Left lung (tissue), 10 donors: ENCODE data around the gene SUSD5. TPM values are rescaled to one million over a fixed set of nuclear protein-coding genes. Genes with fewer than 3 reads are reported as not detected.

Experiments
- ATAC-seq: fragments of 200-7000 bp; cut with Tn5 transposase; one replicate; pipeline ENCODE4 v1.9.1; 2020; ENCODE audit warnings: moderate library complexity
- DNase-seq, 4 donors: peaks; one replicate each; pipeline ENCODE4 v3.0.0-alpha.2; 2013 to 2020
- H3K27ac ChIP-seq, 2 donors: fragments of 200-600 bp; sonication (generic) in 1 of 2; one replicate each; pipeline versions ENCODE4 v1.5.0 to v1.8.0; 2020 to 2021
- H3K27me3 ChIP-seq, 2 donors: fragments of 200-600 bp; sonication (generic) in 1 of 2; one replicate each; pipeline versions ENCODE4 v1.5.0 to v1.8.0; 2020 to 2021
- H3K36me3 ChIP-seq, 2 donors: fragments of 200-600 bp; sonication (generic) in 1 of 2; one replicate each; pipeline versions ENCODE4 v1.5.0 to v1.8.0; 2020 to 2021
- H3K4me1 ChIP-seq, 2 donors: fragments of 200-600 bp; one replicate each; pipeline ENCODE4 v1.8.0; 2021
- H3K4me3 ChIP-seq, 2 donors: fragments of 200-600 bp; sonication (generic) in 1 of 2; one replicate each; pipeline versions ENCODE4 v1.5.0 to v1.8.0; 2020 to 2021; ENCODE audit warnings: mild to moderate bottlenecking in 1 of 2
- H3K9me3 ChIP-seq, 2 donors: fragments of 200-600 bp; sonication (generic) in 1 of 2; one replicate each; pipeline versions ENCODE4 v1.5.0 to v1.8.0; 2020 to 2021
- CTCF ChIP-seq, 2 donors: fragments of 200-600 bp; sonication (generic) in 1 of 2; IDR thresholded peaks; one replicate each; pipeline versions ENCODE4 v1.5.0 to v1.8.0; 2021; ENCODE audit warnings: antibody characterized with exemption in 2 of 2
- intact Hi-C, 2 donors: fragments of 100-400 bp; cut with DNase I; formaldehyde crosslinking; loops; one replicate each; pipeline versions ENCODE4 v1.11.2 to v1.14.2; 2022
- polyA plus RNA-seq, 6 donors: library from polyadenylated mRNA; unstranded; fragments of 120-200 nt; gene quantifications; one replicate each; pipeline ENCODE4 v1.2.1, GENCODE V29; 2013; ENCODE audit not compliant: insufficient read length in 6 of 6
- total RNA-seq, 2 donors: library from RNA; stranded (reverse); fragmentation: NEBNext Ultra II Directional; extraction: Animal tissue kit (Norgen Biotek cat#: 25700); gene quantifications; one replicate each; pipeline ENCODE4 v1.2.1, GENCODE V29; 2021
- donor health status: DM: no; HTN: yes; CAD: no.
- donor health status: DM: no; HTN: no; CAD: no.

SUSD5 gene
- total and polyA plus RNA-seq, 8 donors: 1.3 to 4.3 (median 3.0) TPM

- intact Hi-C loops: no loop called here
- ATAC-seq: no peak
Measured at GRCh38 chr3:33233884-33234283, 15.3 kb upstream of the SUSD5 start.

GRCh38 chr3:33231756-33232465 is 13.3 kb upstream of the SUSD5 start:
- intact Hi-C loops: no loop called here
- Histone ChIP-seq H3K4me1 (peaks cover 0 to 5% of the 10 kb centered on the region in 2 donors), H3K9me3 (no peaks in the 10 kb centered on the region), H3K36me3 (no peaks in the 10 kb centered on the region), H3K27me3 (no peaks in the 10 kb centered on the region), H3K27ac (no peak overlapping the region), H3K4me3 (no peak overlapping the region)
- peak; percentile 89 for ATAC-seq
- DNase-seq: no peak
- no peak for TF ChIP-seq CTCF (IDR thresholded peaks at IDR 0.05)

More at GRCh38 chr3:33233884-33234283, 15.3 kb upstream of the SUSD5 start:
- Histone ChIP-seq H3K27me3 (no peaks in the 10 kb centered on the region), H3K9me3 (no peaks in the 10 kb centered on the region), H3K36me3 (no peaks in the 10 kb centered on the region), H3K4me1 (peaks cover 0 to 5% of the 10 kb centered on the region in 2 donors), H3K4me3 (no peak overlapping the region), H3K27ac (no peak overlapping the region)
- no peak for DNase-seq
- no peak for TF ChIP-seq CTCF (IDR thresholded peaks at IDR 0.05)

- Histone ChIP-seq H3K9me3 (no peaks in the 10 kb centered on the region), H3K27me3 (no peaks in the 10 kb centered on the region), H3K4me1 (peaks cover 0 to 5% of the 10 kb centered on the region in 2 donors), H3K36me3 (no peaks in the 10 kb centered on the region), H3K4me3 (no peak overlapping the region), H3K27ac (no peak overlapping the region)
- ATAC-seq: no peak
- DNase-seq: no peak
- intact Hi-C loops: no loop called here
- no peak for TF ChIP-seq CTCF (IDR thresholded peaks at IDR 0.05)
Measured at GRCh38 chr3:33229947-33230346, 11.3 kb upstream of the SUSD5 start.

GRCh38 chr3:33229066-33229465 is 10.5 kb upstream of the SUSD5 start:
- intact Hi-C loops: no loop called here
- no peak for ATAC-seq
- Histone ChIP-seq H3K4me1 (peaks cover 0 to 5% of the 10 kb centered on the region in 2 donors), H3K27ac (no peak overlapping the region), H3K36me3 (no peaks in the 10 kb centered on the region), H3K4me3 (no peak overlapping the region), H3K9me3 (no peaks in the 10 kb centered on the region), H3K27me3 (no peaks in the 10 kb centered on the region)
- TF ChIP-seq CTCF (IDR thresholded peaks at IDR 0.05): no peak
- no peak for DNase-seq

- H3K27me3 ChIP-seq: peaks cover 36 to 53% of the 10 kb centered on the region in 2 donors
- TF ChIP-seq CTCF (IDR thresholded peaks at IDR 0.05): no peak
- no peak for ATAC-seq
- no peak overlapping the region for H3K27ac ChIP-seq
- intact Hi-C loops: no loop called here
- no peaks in the 10 kb centered on the region for H3K36me3 ChIP-seq
- peaks cover 0 to 12% of the 10 kb centered on the region in 2 donors for H3K4me1 ChIP-seq
- H3K9me3 ChIP-seq: no peaks in the 10 kb centered on the region
- no peak overlapping the region for H3K4me3 ChIP-seq
- DNase-seq: no peak
Measured at GRCh38 chr3:33221241-33221640, 2.6 kb upstream of the SUSD5 start.
